HTERT RPE-1 (cell line): ENCODE measurements around the gene ANKRD44.

Experiments
- in situ Hi-C: fragments of 300-500 bp; cut with MboI; formaldehyde crosslinking; loops from 4 replicates; pipeline ENCODE4 v1.14.3; 2020; ENCODE audit warnings: low sequenced_read_pairs

The ANKRD44 gene

GRCh38 chr2:197322724-197323720, 12.4 kb upstream of the ANKRD44 start:
- in situ Hi-C loops: no loop called here

- in situ Hi-C loops: no loop called here
Observed at GRCh38 chr2:197322143-197322542, 11.6 kb upstream of the ANKRD44 start.

- in situ Hi-C loops: no loop called here
Observed at GRCh38 chr2:197315371-197315770, 4.8 kb upstream of the ANKRD44 start.

GRCh38 chr2:197312186-197312585, 1.6 kb upstream of the ANKRD44 start:
- in situ Hi-C loops: no loop called here

DNA sequence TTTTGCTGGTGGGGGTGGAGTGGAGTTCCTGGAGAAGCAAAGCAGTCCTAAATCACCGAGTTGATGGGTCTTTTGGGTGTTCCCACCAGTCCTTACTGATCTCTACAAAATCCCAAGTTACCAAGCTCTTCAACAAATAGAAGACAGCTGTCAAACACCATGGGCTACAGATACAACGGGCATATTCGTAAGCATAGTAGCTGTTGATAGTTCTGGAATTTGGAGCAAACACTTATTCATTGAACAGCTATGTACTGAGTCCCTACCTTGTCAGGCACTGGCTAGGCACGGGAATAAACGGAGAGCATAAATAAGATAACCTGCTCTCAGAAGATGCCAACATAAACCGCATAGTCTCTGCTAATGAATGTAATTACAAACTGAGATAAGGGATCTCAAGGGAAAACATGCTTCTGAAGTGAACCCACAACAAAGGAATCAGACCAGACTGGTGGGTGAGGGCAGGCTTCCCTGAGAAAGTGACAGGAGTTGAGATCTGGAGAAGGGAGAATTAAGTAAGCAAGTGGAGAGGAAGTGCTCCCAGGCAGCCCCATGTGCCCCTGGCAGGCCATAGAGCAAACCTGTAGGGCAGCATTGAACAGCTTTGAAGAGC, 947 bp upstream of the ANKRD44 start:
- in situ Hi-C loops: no loop called here

DNA sequence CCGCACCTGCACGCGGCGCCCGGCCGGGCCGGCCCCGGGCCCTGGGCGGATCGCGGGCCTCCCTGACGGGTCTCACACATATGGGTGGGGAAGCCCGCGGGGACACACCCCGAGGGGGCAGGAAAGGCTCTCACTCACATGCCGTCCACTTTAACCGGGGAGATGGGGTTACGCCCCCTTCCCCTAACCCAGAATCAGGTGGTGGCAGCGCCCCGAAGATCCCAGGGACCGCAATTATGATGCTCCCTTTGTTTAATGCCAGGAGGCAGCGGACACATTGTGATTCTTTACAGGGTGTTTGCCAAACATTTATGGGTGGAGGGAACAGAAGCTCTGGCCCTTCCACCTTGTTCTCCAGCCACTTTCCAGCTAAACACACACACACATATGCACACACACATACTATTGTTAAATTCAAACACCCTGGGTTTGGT, 424 bp upstream of the ANKRD44 start:
- in situ Hi-C loops: no loop called here

- in situ Hi-C loops: no loop called here
Observed at GRCh38 chr2:197309691-197310231, 819 bp downstream of the ANKRD44 start.

DNA sequence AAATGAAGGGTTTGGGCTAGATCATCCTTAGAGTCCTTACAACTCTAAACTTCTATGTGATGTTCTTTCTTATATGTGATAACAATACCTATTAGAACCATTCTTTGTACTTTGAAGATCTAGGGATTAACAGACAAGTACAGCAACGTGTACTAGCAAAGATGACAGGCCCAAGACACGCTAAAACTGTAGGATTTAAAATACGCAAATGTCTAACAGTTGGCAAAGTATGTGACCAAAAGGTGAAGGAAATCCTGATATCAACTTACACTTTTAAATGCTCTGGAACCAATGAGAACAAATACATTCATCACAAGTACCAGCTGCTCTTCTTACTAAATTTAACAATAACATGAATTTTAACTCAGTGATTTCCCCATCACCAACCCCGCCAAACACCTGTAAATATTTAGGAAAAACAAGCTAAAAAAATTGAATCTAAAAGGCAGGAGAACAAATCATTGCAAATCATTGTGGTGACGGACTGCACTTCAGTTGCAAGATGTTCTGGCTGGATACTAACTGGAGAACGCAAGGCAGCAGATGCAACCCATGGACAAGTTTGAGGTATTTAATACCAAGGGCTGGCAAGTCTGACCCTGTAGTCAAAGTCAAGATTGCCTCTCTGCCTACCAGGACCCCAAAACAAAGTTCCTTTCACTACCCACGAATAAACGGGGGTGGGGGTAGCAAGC, 1.4 kb downstream of the ANKRD44 start:
- in situ Hi-C loops: no loop called here

- in situ Hi-C loops: no loop called here
Observed at GRCh38 chr2:197308585-197308984, 2.0 kb downstream of the ANKRD44 start.

DNA sequence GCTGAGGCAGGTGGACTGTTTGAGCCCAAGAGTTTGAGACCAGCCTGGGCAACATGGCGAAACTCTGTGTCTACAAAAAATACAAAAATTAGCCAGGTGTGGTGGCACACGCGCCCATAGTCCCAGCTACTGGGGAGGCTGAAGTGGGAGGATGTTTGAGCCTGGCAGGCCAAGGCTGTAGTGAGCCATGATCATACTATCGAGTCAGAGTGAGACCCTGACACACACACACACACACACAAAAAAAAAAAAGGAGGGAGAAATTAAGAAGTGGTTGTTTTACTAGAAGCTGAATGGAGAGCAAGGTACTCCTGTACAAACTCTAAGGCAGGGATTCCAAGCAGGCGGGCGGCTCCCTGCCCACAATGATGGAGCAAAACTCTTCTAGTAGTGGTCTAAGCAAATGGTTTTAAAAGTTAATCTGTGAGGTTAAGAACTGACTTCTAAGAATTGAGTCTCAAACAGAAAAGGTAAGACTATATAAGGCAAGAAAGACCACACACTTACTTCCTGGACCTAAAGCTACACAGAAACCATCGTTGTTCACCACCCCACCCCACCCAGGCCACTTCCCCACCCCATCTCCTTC, 2.6 kb downstream of the ANKRD44 start:
- in situ Hi-C loops: no loop called here

- in situ Hi-C loops: no loop called here
Observed at GRCh38 chr2:197307236-197307932, 3.2 kb downstream of the ANKRD44 start.

GRCh38 chr2:197306696-197307040, 3.9 kb downstream of the ANKRD44 start:
- in situ Hi-C loops: no loop called here

DNA sequence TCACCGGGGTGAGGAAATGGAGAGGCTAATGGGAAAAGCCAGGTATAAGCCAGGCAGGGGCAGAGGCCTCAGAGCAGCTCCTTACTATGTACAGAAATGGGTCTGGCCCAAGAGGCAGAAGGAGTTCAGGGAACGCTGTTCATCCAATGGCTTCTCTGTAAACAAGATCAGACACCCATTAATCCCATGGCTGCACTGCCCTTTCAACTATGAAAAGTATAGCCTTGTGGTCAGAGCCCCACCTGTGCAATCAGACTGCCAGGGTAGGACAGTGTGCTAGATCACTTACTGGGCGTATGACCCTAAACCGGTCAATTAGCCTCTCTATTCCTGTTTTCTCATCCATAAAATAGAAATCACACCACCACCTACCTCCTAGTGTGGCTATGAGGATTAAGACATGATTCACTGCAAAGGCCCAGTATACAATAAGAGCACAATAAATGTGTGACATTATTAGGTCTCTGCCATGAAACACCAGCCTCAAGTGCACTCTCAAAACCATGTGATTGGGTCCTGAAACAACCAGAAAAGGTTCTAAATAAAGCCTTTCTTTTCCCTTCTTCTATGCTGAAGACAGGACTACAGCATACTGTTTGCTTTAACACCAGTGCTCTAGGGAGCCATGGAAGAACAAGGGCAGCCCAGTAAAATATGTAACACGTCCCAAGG, 4.4 kb downstream of the ANKRD44 start:
- in situ Hi-C loops: no loop called here

- in situ Hi-C loops: no loop called here
Observed at GRCh38 chr2:197304556-197305011, 6.0 kb downstream of the ANKRD44 start.

GRCh38 chr2:197300139-197300538, 10.4 kb downstream of the ANKRD44 start:
- in situ Hi-C loops: no loop called here

- in situ Hi-C loops: no loop called here
Observed at GRCh38 chr2:197298609-197299008, 12.0 kb downstream of the ANKRD44 start.

GRCh38 chr2:197297772-197298318, 12.7 kb downstream of the ANKRD44 start:
- in situ Hi-C loops: no loop called here

- in situ Hi-C loops: no loop called here
Observed at GRCh38 chr2:197297266-197297665, 13.3 kb downstream of the ANKRD44 start.

- in situ Hi-C loops: no loop called here
Observed at GRCh38 chr2:197296835-197297234, 13.7 kb downstream of the ANKRD44 start.
